Lower leg skin (tissue), 4 donors: ENCODE measurements around the gene ARHGAP10. TPM values are rescaled to one million over a fixed set of nuclear protein-coding genes. Genes with fewer than 3 reads are reported as not detected.

Experiments used
- DNase-seq, 2 donors: peaks; one replicate each; pipeline ENCODE4 v3.0.0-alpha.2; 2019; ENCODE audit warnings: low spot score in 2 of 2
- H3K4me3 ChIP-seq: fragments of 200-600 bp; sonication (generic); 2 replicates; pipeline ENCODE4 v1.5.1; 2017; ENCODE audit warnings: mild to moderate bottlenecking, low read depth; ENCODE audit not compliant: poor library complexity, severe bottlenecking
- CTCF ChIP-seq, 3 donors: fragments of 450-650 bp; IDR thresholded peaks; one replicate each; pipeline ENCODE4 v1.5.1; 2016; ENCODE audit warnings: antibody characterized with exemption in 3 of 3, mild to moderate bottlenecking in 3 of 3, moderate library complexity in 2 of 3
- POLR2A ChIP-seq, 2 donors: fragments of 450-650 bp; IDR thresholded peaks; one replicate each; pipeline ENCODE4 v1.6.1; 2016 to 2017; ENCODE audit warnings: antibody characterized with exemption in 2 of 2, mild to moderate bottlenecking in 1 of 2, moderate library complexity in 1 of 2
- WGBS, 2 donors: methylation state at CpG; one replicate each; pipeline ENCODE4 v1.1.5; 2018; 5-methylcytosine and 5-hydroxymethylcytosine counted together
- intact Hi-C: fragments of 100-400 bp; cut with DNase I; formaldehyde crosslinking; loops from one replicate; pipeline ENCODE4 v1.15.0; 2023; ENCODE audit warnings: low total_unique reads
- total RNA-seq, 4 donors: library from RNA; depleted of rRNA; stranded (reverse); fragments of >200 nt; gene quantifications; one replicate each; pipeline ENCODE4 v1.1.0, GENCODE V29; 2016

The ARHGAP10 gene
- total RNA-seq, 4 donors from 2014 or later: 30.6 to 45.8 (median 37.9) TPM

- DNase-seq: no peak
- no peak for TF ChIP-seq POLR2A (IDR thresholded peaks at IDR 0.05)
- no peak for TF ChIP-seq CTCF (IDR thresholded peaks at IDR 0.05)
These were observed 80.0 kb downstream of the ARHGAP10 start for GRCh38 chr4:147811878-147812277.

GRCh38 chr4:147813109-147813773, 81.4 kb downstream of the ARHGAP10 start:
- 38 to 46% methylated on average over 7 of the region's 7 CpGs for WGBS, 2 donors
- no peak overlapping the region for H3K4me3 ChIP-seq
- TF ChIP-seq CTCF (IDR thresholded peaks at IDR 0.05): no peak
- TF ChIP-seq POLR2A (IDR thresholded peaks at IDR 0.05): no peak
- no peak for DNase-seq
- intact Hi-C loops: no loop called here

More at GRCh38 chr4:147811878-147812277, 80.0 kb downstream of the ARHGAP10 start:
- H3K4me3 ChIP-seq: no peak overlapping the region
- intact Hi-C loops: no loop called here
- WGBS, 2 donors: 92 to 93% methylated on average over 6 of the region's 6 CpGs

- no peak for DNase-seq
- 65 to 72% methylated on average over 6 of the region's 6 CpGs for WGBS, 2 donors
- TF ChIP-seq CTCF (IDR thresholded peaks at IDR 0.05): no peak
- TF ChIP-seq POLR2A (IDR thresholded peaks at IDR 0.05): no peak
- H3K4me3 ChIP-seq: no peak overlapping the region
- intact Hi-C loops: no loop called here
These were observed 82.1 kb downstream of the ARHGAP10 start for GRCh38 chr4:147813973-147814372.

- DNase-seq: no peak
- intact Hi-C loops: no loop called here
- 68 to 85% methylated on average over 3 of the region's 3 CpGs for WGBS, 2 donors
- H3K4me3 ChIP-seq: no peak overlapping the region
- TF ChIP-seq CTCF (IDR thresholded peaks at IDR 0.05) (no peak), POLR2A (IDR thresholded peaks at IDR 0.05) (no peak)
These were observed 82.5 kb downstream of the ARHGAP10 start for GRCh38 chr4:147814376-147814775.

- intact Hi-C loops: no loop called here
- 86 to 89% methylated on average over 5 of the region's 5 CpGs for WGBS, 2 donors
These were observed 83.9 kb downstream of the ARHGAP10 start for GRCh38 chr4:147815741-147816140.

More at GRCh38 chr4:147815741-147816140, 83.9 kb downstream of the ARHGAP10 start:
- no peak overlapping the region for H3K4me3 ChIP-seq
- DNase-seq: no peak
- no peak for TF ChIP-seq CTCF (IDR thresholded peaks at IDR 0.05)
- no peak for TF ChIP-seq POLR2A (IDR thresholded peaks at IDR 0.05)
